Fibroblast of mammary gland (primary cell): ENCODE data around the gene SLC44A1.

Source experiments
- DNase-seq: peaks from one replicate; pipeline ENCODE4 v3.0.0-alpha.2; 2010; ENCODE audit warnings: low read depth
- H3K4me3 ChIP-seq: 2 replicates; pipeline ENCODE4 v1.5.1; 2011; ENCODE audit warnings: low read depth, mild to moderate bottlenecking, low read length, moderate library complexity; ENCODE audit not compliant: control insufficient read depth
- CTCF ChIP-seq: conservative IDR thresholded peaks from 2 replicates; pipeline ENCODE4 v1.5.1; 2011; ENCODE audit warnings: low read depth, low read length, inconsistent platforms; ENCODE audit not compliant: control insufficient read depth, insufficient read depth

The SLC44A1 gene

GRCh38 chr9:105438141-105438806 is 193.8 kb downstream of the SLC44A1 start:
- H3K4me3 ChIP-seq = no peak overlapping the region
- peak; percentile 89 for DNase-seq
- TF ChIP-seq CTCF = no peak

GRCh38 chr9:105439428-105439827 is 195.0 kb downstream of the SLC44A1 start:
- H3K4me3 ChIP-seq = no peak overlapping the region
- DNase-seq = peak; percentile 53
- TF ChIP-seq CTCF = no peak

- H3K4me3 ChIP-seq = no peak overlapping the region
- TF ChIP-seq CTCF = no peak
- no peak for DNase-seq
These were observed 197.2 kb downstream of the SLC44A1 start for GRCh38 chr9:105441616-105442160.

GRCh38 chr9:105443121-105443520 is 198.7 kb downstream of the SLC44A1 start:
- DNase-seq = peak; percentile 8
- TF ChIP-seq CTCF = no peak
- H3K4me3 ChIP-seq = no peak overlapping the region

GRCh38 chr9:105444130-105444529 is 199.7 kb downstream of the SLC44A1 start:
- H3K4me3 ChIP-seq = no peak overlapping the region
- DNase-seq = peak; percentile 83
- TF ChIP-seq CTCF = no peak

GRCh38 chr9:105445203-105445881 is 200.9 kb downstream of the SLC44A1 start:
- DNase-seq = peak; percentile 61
- no peak overlapping the region for H3K4me3 ChIP-seq
- TF ChIP-seq CTCF = no peak
